Suprapubic skin (tissue), 4 donors: ENCODE data around the gene SNX8. TPM values are rescaled to one million over a fixed set of nuclear protein-coding genes. Genes with fewer than 3 reads are reported as not detected.

Source experiments
- DNase-seq, 2 donors: peaks; one replicate each; pipeline ENCODE4 v3.0.0-alpha.2; 2019; ENCODE audit warnings: low spot score in 2 of 2
- H3K27ac ChIP-seq: fragments of 200-600 bp; sonication (generic); one replicate; pipeline ENCODE4 v1.5.1; 2019
- H3K27me3 ChIP-seq: fragments of 200-600 bp; sonication (generic); one replicate; pipeline ENCODE4 v1.5.1; 2019
- H3K36me3 ChIP-seq: fragments of 200-600 bp; sonication (generic); one replicate; pipeline ENCODE4 v1.5.1; 2019
- H3K4me1 ChIP-seq: fragments of 200-600 bp; sonication (generic); one replicate; pipeline ENCODE4 v1.5.1; 2019
- H3K4me3 ChIP-seq: fragments of 200-600 bp; sonication (generic); one replicate; pipeline ENCODE4 v1.5.1; 2019; ENCODE audit warnings: mild to moderate bottlenecking
- H3K9me3 ChIP-seq: fragments of 200-600 bp; sonication (generic); one replicate; pipeline ENCODE4 v1.5.1; 2019
- EP300 ChIP-seq: sonication (generic); formaldehyde crosslinking; IDR thresholded peaks from one replicate; pipeline ENCODE4 v1.6.1; 2017; ENCODE audit warnings: antibody characterized with exemption
- POLR2A ChIP-seq, 2 donors: fragments of 450-650 bp; IDR thresholded peaks; one replicate each; pipeline ENCODE4 v1.6.1; 2017; ENCODE audit warnings: antibody characterized with exemption in 2 of 2, mild to moderate bottlenecking in 2 of 2, moderate library complexity in 2 of 2
- POLR2AphosphoS5 ChIP-seq, 3 donors: sonication (generic); formaldehyde crosslinking; IDR thresholded peaks; one replicate each; pipeline ENCODE4 v1.6.1; 2017; ENCODE audit warnings: antibody characterized with exemption in 3 of 3
- WGBS: methylation state at CpG from one replicate; pipeline ENCODE4 v1.1.5; 2018; 5-methylcytosine and 5-hydroxymethylcytosine counted together
- total RNA-seq, 4 donors: library from RNA; depleted of rRNA; stranded (reverse); fragments of >200 nt; gene quantifications; one replicate each; pipeline ENCODE4 v1.1.0, GENCODE V29; 2016
- TF ChIP-seq, protein P1 (sequence below), 2 donors: fragments of 200-600 bp in 1 of 2; fragments of 450-650 bp in 1 of 2; sonication (generic) in 1 of 2; IDR thresholded peaks; one replicate each; pipeline ENCODE4 v1.5.1; 2016 to 2019; ENCODE audit warnings: antibody characterized with exemption in 2 of 2, mild to moderate bottlenecking in 1 of 2, moderate library complexity in 1 of 2

SNX8 gene
- total RNA-seq, 4 donors from 2014 or later, result 13.7 to 35.1 (median 19.3) TPM

DNA sequence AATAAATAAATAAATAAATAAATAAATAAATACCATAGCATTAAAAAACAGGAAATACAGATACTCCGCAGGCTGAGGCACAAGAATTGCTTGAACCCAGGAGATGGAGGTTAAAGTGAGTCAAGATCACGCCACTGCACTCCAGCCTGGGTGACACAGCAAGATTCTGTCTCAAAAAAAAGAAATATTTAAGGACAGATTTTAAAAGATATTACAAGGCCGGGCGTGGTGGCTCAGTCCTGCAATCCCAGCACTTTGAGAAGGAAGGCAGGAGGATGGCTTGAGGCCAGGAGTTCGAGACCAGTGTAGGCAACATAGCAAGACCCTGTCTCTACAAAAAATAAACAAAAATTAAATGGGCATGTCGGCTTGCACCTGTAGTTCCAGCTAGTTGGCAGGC lies 17.5 kb upstream of the SNX8 start:
- Histone ChIP-seq H3K4me1 (no peaks in the 10 kb centered on the region), H3K36me3 (no peaks in the 10 kb centered on the region), H3K27ac (no peak overlapping the region), H3K9me3 (no peaks in the 10 kb centered on the region), H3K27me3 (no peaks in the 10 kb centered on the region), H3K4me3 (no peak overlapping the region)
- TF ChIP-seq POLR2AphosphoS5 (IDR thresholded peaks at IDR 0.05), result no peak
- no peak for DNase-seq
- WGBS, result 92% methylated on average over 6 of the region's 6 CpGs

DNA sequence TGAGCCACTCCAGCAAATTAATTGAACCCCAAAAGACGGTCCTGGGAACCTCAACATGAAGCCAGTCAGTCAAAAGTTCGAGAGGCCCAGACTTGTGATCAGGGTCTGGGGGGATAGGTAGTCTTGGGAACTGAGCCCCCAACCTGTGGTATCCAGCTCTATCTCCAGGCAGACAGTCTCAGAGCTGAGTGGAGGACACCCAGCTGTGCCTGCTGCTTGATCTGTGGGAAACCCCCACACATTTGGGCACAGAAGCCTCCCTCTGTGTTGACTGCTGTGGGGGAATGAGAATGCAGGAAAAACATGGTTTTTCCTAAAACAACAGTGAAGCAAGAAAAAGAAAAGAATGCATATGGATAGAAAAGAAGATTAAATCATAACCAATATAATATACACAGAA lies 16.3 kb upstream of the SNX8 start:
- TF ChIP-seq POLR2AphosphoS5 (IDR thresholded peaks at IDR 0.05) (no peak), POLR2A (IDR thresholded peaks at IDR 0.05) (no peak), EP300 (no peak)
- TF ChIP-seq, protein P1, sequence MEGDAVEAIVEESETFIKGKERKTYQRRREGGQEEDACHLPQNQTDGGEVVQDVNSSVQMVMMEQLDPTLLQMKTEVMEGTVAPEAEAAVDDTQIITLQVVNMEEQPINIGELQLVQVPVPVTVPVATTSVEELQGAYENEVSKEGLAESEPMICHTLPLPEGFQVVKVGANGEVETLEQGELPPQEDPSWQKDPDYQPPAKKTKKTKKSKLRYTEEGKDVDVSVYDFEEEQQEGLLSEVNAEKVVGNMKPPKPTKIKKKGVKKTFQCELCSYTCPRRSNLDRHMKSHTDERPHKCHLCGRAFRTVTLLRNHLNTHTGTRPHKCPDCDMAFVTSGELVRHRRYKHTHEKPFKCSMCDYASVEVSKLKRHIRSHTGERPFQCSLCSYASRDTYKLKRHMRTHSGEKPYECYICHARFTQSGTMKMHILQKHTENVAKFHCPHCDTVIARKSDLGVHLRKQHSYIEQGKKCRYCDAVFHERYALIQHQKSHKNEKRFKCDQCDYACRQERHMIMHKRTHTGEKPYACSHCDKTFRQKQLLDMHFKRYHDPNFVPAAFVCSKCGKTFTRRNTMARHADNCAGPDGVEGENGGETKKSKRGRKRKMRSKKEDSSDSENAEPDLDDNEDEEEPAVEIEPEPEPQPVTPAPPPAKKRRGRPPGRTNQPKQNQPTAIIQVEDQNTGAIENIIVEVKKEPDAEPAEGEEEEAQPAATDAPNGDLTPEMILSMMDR (IDR thresholded peaks at IDR 0.05), result no peak
- H3K27ac ChIP-seq, result no peak overlapping the region
- no peak overlapping the region for H3K4me3 ChIP-seq
- 100% methylated on average over 2 of the region's 2 CpGs for WGBS
- no peak for DNase-seq
- H3K4me1 ChIP-seq, result no peaks in the 10 kb centered on the region
- H3K27me3 ChIP-seq, result no peaks in the 10 kb centered on the region
- no peaks in the 10 kb centered on the region for H3K9me3 ChIP-seq
- no peaks in the 10 kb centered on the region for H3K36me3 ChIP-seq

DNA sequence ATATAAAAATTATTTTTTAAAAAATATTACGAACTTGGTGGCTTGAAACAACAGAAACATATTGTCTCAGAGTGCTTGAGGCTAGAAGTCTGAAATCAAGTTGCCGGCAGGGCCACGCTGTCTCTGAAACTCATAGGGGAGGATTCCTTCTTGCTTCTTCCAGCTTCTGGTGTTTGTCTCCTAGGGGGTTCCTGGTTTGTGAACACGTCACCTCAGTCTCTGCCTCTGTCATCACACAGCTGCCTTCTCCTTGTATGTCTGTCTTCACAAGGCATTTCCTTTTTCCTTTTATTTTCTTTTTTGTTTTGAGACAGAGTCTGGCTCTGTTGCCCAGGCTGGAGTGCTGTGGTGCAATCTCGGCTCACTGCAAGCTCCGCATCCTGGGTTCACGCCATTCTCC lies 12.7 kb upstream of the SNX8 start:
- TF ChIP-seq POLR2AphosphoS5 (IDR thresholded peaks at IDR 0.05) (no peak), EP300 (no peak), POLR2A (IDR thresholded peaks at IDR 0.05) (no peak)
- TF ChIP-seq, protein P1 (IDR thresholded peaks at IDR 0.05), result no peak
- WGBS, result 86% methylated on average over 7 of the region's 7 CpGs
- Histone ChIP-seq H3K4me1 (no peaks in the 10 kb centered on the region), H3K4me3 (no peak overlapping the region), H3K27ac (peak overlapping the region; percentile 11), H3K9me3 (no peaks in the 10 kb centered on the region), H3K27me3 (no peaks in the 10 kb centered on the region), H3K36me3 (no peaks in the 10 kb centered on the region)
- no peak for DNase-seq

DNA sequence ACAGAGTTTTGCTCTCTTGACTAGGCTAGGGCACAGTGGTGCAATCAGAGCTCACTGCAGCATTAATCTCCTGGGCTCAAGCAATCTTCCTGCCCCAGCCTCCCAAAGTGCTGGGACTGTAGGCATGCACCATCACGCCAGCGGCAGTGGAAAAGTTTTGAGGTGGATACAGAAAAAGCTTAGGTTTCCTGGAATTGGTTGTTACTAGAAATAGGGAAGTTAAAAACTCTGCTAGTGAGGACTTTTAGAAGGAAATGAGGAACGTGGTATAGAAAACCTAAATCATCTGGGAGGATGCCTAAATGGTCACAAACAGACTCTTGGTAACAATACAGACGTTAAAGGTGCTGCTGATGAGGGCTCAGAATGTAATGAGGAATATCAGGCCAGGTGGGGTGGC lies 10.9 kb upstream of the SNX8 start:
- no peak overlapping the region for H3K27ac ChIP-seq
- H3K36me3 ChIP-seq, result no peaks in the 10 kb centered on the region
- H3K27me3 ChIP-seq, result no peaks in the 10 kb centered on the region
- TF ChIP-seq, protein P1 (IDR thresholded peaks at IDR 0.05), result no peak
- 43% methylated on average over 4 of the region's 4 CpGs for WGBS
- no peaks in the 10 kb centered on the region for H3K4me1 ChIP-seq
- no peak for DNase-seq
- H3K4me3 ChIP-seq, result no peak overlapping the region
- H3K9me3 ChIP-seq, result no peaks in the 10 kb centered on the region

DNA sequence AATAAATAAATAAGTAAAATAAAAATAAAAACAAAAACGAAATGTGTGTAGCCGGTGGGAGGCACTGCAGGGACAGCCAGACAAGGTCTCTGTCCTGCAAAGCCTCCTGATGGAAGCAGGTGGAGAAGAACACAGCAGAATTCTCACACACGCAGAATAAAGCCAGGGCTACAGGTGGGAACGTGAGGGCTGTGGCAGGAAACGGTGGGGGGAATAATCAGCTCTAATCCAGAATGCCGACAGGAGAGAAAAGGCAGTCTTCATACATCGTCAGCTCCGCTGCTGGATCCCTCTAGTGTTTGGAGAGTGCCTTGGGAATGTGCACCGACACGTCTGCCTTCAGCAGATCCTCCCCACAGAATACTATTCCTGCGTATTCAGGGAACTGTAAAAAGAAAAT lies 6.8 kb upstream of the SNX8 start:
- Histone ChIP-seq H3K4me1 (no peaks in the 10 kb centered on the region), H3K36me3 (no peaks in the 10 kb centered on the region), H3K27me3 (no peaks in the 10 kb centered on the region), H3K9me3 (no peaks in the 10 kb centered on the region), H3K4me3 (no peak overlapping the region), H3K27ac (no peak overlapping the region)
- WGBS, result 40% methylated on average over 11 of the region's 11 CpGs
- TF ChIP-seq POLR2AphosphoS5 (IDR thresholded peaks at IDR 0.05) (no peak), POLR2A (IDR thresholded peaks at IDR 0.05) (no peak), EP300 (no peak)
- TF ChIP-seq, protein P1 (IDR thresholded peaks at IDR 0.05), result peak in 1 of 2 donors; percentile 8
- no peak for DNase-seq

DNA sequence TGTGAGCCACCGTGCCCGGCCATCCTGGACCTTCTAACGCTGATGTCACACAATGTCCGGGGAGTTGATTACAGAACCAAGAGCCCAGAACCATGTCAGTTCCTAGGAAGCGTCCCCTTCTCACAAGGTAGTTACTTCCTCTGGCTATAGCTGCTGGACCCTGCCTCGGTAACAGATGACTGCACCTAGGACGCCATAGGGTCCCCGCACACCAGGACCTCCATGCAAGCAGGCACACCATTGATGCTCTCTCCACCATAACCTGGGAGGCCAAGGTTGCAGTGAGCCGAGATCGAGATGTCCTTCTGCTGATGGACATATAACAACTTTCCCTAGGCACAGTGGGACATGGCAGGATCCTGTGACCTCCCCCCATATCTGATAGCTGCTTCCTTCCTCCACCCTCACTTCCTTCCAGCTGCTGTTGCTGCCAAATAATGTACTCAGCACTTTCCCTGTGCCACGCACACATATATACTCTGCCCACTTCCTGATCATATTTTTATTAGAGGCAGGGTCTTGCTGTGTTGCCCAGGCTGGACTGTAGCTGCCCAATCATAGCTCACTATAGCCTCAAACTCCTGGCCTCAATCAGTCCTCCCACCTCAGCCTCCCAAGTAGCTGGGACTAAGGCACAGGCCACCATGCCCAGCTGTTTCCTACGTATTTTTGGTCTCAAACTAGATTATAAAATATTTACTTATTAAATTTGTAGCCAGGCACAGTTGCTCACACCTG lies 3.5 kb upstream of the SNX8 start:
- H3K9me3 ChIP-seq, result no peaks in the 10 kb centered on the region
- WGBS, result 86% methylated on average over 6 of the region's 12 CpGs
- no peak for TF ChIP-seq EP300
- no peak for TF ChIP-seq POLR2A (IDR thresholded peaks at IDR 0.05)
- TF ChIP-seq POLR2AphosphoS5 (IDR thresholded peaks at IDR 0.05), result no peak
- TF ChIP-seq, protein P1 (IDR thresholded peaks at IDR 0.05), result no peak

More for the DNA sequence above, 3.5 kb upstream of the SNX8 start:
- peaks cover 19% of the 10 kb centered on the region for H3K4me1 ChIP-seq
- no peak overlapping the region for H3K27ac ChIP-seq
- no peaks in the 10 kb centered on the region for H3K27me3 ChIP-seq
- DNase-seq, result no peak
- H3K4me3 ChIP-seq, result no peak overlapping the region
- H3K36me3 ChIP-seq, result no peaks in the 10 kb centered on the region
